H1 (cell line): ENCODE results near the gene CACNA2D4. TPM values are rescaled to one million over a fixed set of nuclear protein-coding genes. Genes with fewer than 3 reads are reported as not detected.

ENCODE experiments used
- BCL11A ChIP-seq, 2 experiments: IDR thresholded peaks; one replicate each; pipeline ENCODE4 v1.6.1; 2011; ENCODE audit warnings: low read depth in 2 of 2, low read length in 2 of 2, mild to moderate bottlenecking in 2 of 2
- EP300 ChIP-seq, 2 experiments: IDR thresholded peaks; 1 replicate in 1 of 2; 2 replicates in 1 of 2; pipeline ENCODE4 v1.6.1; 2011 to 2012; ENCODE audit warnings: low read depth in 2 of 2, low read length in 2 of 2, mild to moderate bottlenecking in 2 of 2, borderline replicate concordance in 1 of 2, inconsistent platforms in 1 of 2, moderate library complexity in 1 of 2
- KDM5A ChIP-seq: fragments of 200-600 bp; IDR thresholded peaks from 2 replicates; pipeline ENCODE4 v1.7.1; 2012; ENCODE audit warnings: mild to moderate bottlenecking, low read length, inconsistent platforms, mixed read lengths
- NRF1 ChIP-seq: IDR thresholded peaks from 2 replicates; pipeline ENCODE4 v1.6.1; 2011; ENCODE audit warnings: mild to moderate bottlenecking, low read depth, low read length, improper control_type of control experiment
- PHF8 ChIP-seq: fragments of 200-600 bp; sonication (generic); conservative IDR thresholded peaks from 2 replicates; pipeline ENCODE4 v1.7.1; 2012; ENCODE audit warnings: low read depth, mild to moderate bottlenecking, inconsistent platforms, low read length, moderate library complexity
- POLR2AphosphoS5 ChIP-seq: IDR thresholded peaks from 2 replicates; pipeline ENCODE4 v1.6.1; 2011; ENCODE audit warnings: low read depth, low read length
- TAF7 ChIP-seq: optimal IDR thresholded peaks from 2 replicates; pipeline ENCODE3; 2011; ENCODE audit warnings: low read depth, mild to moderate bottlenecking, inconsistent platforms, low read length, moderate library complexity, borderline replicate concordance
- polyA plus RNA-seq, 7 experiments: library from polyadenylated mRNA; depleted of rRNA in 3 of 7; stranded (reverse) in 5 of 7; unstranded in 2 of 7; fragments of >200 nt in 5 of 7; fragments of 200-250 nt in 2 of 7; gene quantifications; 1 replicate in 5 of 7; 2 replicates in 1 of 7; 4 replicates in 1 of 7; pipeline versions ENCODE4 v1.2.1 to v1.2.3, GENCODE V29; 2011 to 2013; ENCODE audit warnings: missing spikeins in 2 of 7, mixed read lengths in 2 of 7
- total RNA-seq: library from RNA; stranded (reverse); fragmentation: NEBNext Ultra II Directional; extraction: Animal tissue kit (Norgen Biotek cat#: 25700); gene quantifications from 2 replicates; pipeline ENCODE4 v1.2.1, GENCODE V29; 2021
- TF ChIP-seq, protein P1 (sequence below): fragments of 300-600 bp; sonication (generic); IDR thresholded peaks from 2 replicates; pipeline ENCODE4 v1.7.1; 2012; ENCODE audit warnings: low read length, moderate library complexity, mild to moderate bottlenecking, inconsistent platforms; ENCODE audit not compliant: insufficient replicate concordance
- TF ChIP-seq, protein P2 (sequence below): IDR thresholded peaks from 2 replicates; pipeline ENCODE4 v1.6.1; 2011; ENCODE audit warnings: low read depth, mild to moderate bottlenecking, low read length; ENCODE audit not compliant: insufficient read depth

The CACNA2D4 gene
- total and polyA plus RNA-seq, 2 of the 8 experiments (the other 6 are each of a cell fraction or from before 2014, with no cell fraction given): 0.44 to 0.88 TPM

DNA sequence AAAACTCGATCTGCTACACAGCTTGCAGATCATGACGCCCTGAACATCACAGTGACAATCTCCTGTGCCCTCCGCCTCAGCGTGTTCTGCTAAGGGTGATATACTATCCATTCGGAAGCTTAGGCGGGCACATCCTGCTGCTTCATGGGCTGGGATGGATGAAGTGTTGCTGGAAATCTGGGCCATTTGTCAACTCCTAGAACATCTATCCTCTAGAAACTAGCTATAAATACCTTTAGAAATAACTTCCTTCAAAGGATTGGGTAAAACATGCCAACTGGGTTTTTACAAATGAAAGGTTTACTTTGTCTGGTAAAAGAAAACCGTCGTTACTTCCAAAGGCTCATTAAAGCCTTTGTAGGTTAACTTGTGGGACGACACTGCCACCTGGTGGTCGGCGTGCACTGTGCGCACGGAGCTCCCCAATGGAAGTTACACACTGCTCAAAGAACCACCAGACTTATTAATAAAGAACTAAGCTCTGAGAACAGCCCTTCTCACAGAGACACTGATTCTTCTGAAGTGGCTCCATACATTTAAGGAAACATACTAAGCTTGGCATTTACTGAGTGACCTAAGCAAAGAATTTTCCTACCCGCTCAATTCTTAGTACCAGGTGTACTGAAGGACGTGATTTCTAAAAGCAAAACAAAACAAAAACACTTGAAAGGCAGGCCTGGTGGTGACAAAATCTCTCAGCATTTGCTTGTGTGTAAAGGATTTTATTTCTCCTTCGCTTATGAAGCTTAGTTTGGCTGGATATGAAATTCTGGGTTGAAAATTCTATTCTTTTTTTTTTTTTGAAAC is 21.6 kb upstream of the CACNA2D4 start (continued):
- TF ChIP-seq, protein P1, sequence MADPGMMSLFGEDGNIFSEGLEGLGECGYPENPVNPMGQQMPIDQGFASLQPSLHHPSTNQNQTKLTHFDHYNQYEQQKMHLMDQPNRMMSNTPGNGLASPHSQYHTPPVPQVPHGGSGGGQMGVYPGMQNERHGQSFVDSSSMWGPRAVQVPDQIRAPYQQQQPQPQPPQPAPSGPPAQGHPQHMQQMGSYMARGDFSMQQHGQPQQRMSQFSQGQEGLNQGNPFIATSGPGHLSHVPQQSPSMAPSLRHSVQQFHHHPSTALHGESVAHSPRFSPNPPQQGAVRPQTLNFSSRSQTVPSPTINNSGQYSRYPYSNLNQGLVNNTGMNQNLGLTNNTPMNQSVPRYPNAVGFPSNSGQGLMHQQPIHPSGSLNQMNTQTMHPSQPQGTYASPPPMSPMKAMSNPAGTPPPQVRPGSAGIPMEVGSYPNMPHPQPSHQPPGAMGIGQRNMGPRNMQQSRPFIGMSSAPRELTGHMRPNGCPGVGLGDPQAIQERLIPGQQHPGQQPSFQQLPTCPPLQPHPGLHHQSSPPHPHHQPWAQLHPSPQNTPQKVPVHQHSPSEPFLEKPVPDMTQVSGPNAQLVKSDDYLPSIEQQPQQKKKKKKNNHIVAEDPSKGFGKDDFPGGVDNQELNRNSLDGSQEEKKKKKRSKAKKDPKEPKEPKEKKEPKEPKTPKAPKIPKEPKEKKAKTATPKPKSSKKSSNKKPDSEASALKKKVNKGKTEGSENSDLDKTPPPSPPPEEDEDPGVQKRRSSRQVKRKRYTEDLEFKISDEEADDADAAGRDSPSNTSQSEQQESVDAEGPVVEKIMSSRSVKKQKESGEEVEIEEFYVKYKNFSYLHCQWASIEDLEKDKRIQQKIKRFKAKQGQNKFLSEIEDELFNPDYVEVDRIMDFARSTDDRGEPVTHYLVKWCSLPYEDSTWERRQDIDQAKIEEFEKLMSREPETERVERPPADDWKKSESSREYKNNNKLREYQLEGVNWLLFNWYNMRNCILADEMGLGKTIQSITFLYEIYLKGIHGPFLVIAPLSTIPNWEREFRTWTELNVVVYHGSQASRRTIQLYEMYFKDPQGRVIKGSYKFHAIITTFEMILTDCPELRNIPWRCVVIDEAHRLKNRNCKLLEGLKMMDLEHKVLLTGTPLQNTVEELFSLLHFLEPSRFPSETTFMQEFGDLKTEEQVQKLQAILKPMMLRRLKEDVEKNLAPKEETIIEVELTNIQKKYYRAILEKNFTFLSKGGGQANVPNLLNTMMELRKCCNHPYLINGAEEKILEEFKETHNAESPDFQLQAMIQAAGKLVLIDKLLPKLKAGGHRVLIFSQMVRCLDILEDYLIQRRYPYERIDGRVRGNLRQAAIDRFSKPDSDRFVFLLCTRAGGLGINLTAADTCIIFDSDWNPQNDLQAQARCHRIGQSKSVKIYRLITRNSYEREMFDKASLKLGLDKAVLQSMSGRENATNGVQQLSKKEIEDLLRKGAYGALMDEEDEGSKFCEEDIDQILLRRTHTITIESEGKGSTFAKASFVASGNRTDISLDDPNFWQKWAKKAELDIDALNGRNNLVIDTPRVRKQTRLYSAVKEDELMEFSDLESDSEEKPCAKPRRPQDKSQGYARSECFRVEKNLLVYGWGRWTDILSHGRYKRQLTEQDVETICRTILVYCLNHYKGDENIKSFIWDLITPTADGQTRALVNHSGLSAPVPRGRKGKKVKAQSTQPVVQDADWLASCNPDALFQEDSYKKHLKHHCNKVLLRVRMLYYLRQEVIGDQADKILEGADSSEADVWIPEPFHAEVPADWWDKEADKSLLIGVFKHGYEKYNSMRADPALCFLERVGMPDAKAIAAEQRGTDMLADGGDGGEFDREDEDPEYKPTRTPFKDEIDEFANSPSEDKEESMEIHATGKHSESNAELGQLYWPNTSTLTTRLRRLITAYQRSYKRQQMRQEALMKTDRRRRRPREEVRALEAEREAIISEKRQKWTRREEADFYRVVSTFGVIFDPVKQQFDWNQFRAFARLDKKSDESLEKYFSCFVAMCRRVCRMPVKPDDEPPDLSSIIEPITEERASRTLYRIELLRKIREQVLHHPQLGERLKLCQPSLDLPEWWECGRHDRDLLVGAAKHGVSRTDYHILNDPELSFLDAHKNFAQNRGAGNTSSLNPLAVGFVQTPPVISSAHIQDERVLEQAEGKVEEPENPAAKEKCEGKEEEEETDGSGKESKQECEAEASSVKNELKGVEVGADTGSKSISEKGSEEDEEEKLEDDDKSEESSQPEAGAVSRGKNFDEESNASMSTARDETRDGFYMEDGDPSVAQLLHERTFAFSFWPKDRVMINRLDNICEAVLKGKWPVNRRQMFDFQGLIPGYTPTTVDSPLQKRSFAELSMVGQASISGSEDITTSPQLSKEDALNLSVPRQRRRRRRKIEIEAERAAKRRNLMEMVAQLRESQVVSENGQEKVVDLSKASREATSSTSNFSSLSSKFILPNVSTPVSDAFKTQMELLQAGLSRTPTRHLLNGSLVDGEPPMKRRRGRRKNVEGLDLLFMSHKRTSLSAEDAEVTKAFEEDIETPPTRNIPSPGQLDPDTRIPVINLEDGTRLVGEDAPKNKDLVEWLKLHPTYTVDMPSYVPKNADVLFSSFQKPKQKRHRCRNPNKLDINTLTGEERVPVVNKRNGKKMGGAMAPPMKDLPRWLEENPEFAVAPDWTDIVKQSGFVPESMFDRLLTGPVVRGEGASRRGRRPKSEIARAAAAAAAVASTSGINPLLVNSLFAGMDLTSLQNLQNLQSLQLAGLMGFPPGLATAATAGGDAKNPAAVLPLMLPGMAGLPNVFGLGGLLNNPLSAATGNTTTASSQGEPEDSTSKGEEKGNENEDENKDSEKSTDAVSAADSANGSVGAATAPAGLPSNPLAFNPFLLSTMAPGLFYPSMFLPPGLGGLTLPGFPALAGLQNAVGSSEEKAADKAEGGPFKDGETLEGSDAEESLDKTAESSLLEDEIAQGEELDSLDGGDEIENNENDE: no peak
- no peak for TF ChIP-seq KDM5A
- no peak for TF ChIP-seq PHF8
- TF ChIP-seq NRF1: no peak
- TF ChIP-seq EP300 (IDR thresholded peaks at IDR 0.05; ENCODE audit: borderline replicate concordance in 1 of 2, low read depth in 2 of 2, low read length in 2 of 2): no peak
- TF ChIP-seq BCL11A (IDR thresholded peaks at IDR 0.05; ENCODE audit: low read depth in 2 of 2, low read length in 2 of 2): no peak
- TF ChIP-seq POLR2AphosphoS5: no peak
- TF ChIP-seq TAF7: no peak
- TF ChIP-seq, protein P2, sequence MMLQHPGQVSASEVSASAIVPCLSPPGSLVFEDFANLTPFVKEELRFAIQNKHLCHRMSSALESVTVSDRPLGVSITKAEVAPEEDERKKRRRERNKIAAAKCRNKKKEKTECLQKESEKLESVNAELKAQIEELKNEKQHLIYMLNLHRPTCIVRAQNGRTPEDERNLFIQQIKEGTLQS: 0 out of 2 replicates have a peak, but pooled peaks have one; percentile 9
